Central memory CD8-positive, alpha-beta T cell (primary cell): ENCODE data around the gene HCK.

Source experiments
- ATAC-seq: fragments of 150-1000 bp; cut with Tn5 transposase; replicated peaks from 2 replicates; pipeline ENCODE4 v1.10.0; 2022; ENCODE audit warnings: mild to moderate bottlenecking, moderate FRiP score, moderate number of reproducible peaks; ENCODE audit not compliant: poor library complexity, severe bottlenecking; ENCODE audit errors: extremely low read depth
- DNase-seq, 2 donors: peaks; one replicate each; pipeline ENCODE4 v3.0.0; 2021; ENCODE audit warnings: low spot score in 2 of 2
- H3K27ac Mint-ChIP-seq: one replicate; pipeline ENCODE4 v1.8.0; 2022; ENCODE audit warnings: low read depth, mild to moderate bottlenecking, moderate library complexity, mixed read lengths
- H3K27me3 Mint-ChIP-seq: one replicate; pipeline ENCODE4 v1.8.0; 2022; ENCODE audit warnings: mixed read lengths
- H3K36me3 Mint-ChIP-seq: one replicate; pipeline ENCODE4 v1.8.0; 2022; ENCODE audit warnings: mild to moderate bottlenecking, moderate library complexity, mixed read lengths; ENCODE audit not compliant: insufficient read depth
- H3K4me1 Mint-ChIP-seq: one replicate; pipeline ENCODE4 v1.8.0; 2022; ENCODE audit warnings: mixed read lengths
- H3K4me3 Mint-ChIP-seq: one replicate; pipeline ENCODE4 v1.8.0; 2022; ENCODE audit warnings: mild to moderate bottlenecking, moderate library complexity, mixed read lengths
- H3K9me3 Mint-ChIP-seq: one replicate; pipeline ENCODE4 v1.8.0; 2022; ENCODE audit warnings: mixed read lengths

The HCK gene

DNA sequence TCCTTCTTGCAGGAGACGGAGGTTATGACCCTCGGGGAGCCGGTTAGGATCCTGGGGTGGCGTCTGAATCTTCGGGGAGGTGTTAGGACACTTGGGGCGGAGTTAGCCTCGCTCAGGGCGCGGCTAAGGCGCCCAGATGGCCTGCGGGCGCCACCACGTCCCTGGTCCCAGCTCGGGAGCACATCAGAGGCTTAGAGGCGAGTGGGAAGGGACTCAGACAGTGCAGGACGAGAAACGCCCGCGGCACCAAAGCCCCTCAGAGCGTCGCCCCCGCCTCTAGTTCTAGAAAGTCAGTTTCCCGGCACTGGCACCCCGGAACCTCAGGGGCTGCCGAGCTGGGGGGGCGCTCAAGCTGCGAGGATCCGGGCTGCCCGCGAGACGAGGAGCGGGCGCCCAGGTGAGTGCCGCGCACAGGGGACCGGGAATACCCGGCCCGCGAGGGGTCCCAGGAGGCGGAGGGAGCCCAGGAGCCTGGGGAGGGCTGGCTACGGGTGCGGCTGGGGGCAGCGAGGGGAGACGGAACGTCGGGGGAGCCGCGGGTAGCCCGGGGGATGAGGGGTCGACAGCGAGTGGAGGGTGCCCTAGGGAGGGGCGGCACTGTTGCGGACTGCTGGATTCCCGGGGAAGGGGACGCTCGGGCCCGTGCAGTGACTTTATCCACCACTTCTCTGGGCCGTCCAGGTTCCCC lies at the start of gene HCK:
TSS of gene HCK (plus strand) at position 153 of the 688 bp plus-strand sequence.
- Mint-ChIP-seq H3K9me3 (no peaks in the 10 kb centered on the region), H3K36me3 (peaks cover 3% of the 10 kb centered on the region), H3K27me3 (peaks cover 93% of the 10 kb centered on the region), H3K4me3 (peak within 1 kb of the TSS; percentile 68), H3K4me1 (peaks cover 14% of the 10 kb centered on the region), H3K27ac (peak within 1 kb of the TSS; percentile 57)
- DNase-seq (no peak), ATAC-seq (peak; percentile 49)

DNA sequence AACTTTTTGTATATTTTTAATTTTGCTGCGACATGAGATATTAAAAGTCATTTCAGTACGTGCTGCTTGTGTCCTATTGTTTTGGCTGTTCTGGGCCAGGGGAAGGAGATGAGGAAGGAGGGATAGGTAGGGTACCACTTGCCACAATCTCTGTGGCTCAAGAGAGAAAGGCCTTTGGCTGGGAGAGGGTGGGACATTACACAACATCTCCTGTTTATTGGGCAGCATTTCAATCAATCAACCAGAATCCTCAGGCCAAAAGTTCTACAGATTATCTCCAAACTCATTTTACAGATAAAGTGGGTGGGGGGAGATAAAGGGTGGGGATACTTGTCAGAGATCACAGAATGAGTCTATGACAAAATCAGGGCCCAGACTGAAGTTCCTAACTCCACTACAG lies 48.7 kb upstream of the HCK start:
- DNase-seq (no peak), ATAC-seq (no peak)
- Mint-ChIP-seq H3K27me3 (peaks cover 16% of the 10 kb centered on the region), H3K36me3 (no peaks in the 10 kb centered on the region), H3K4me3 (no peak overlapping the region), H3K27ac (no peak overlapping the region), H3K9me3 (no peaks in the 10 kb centered on the region), H3K4me1 (peaks cover 6% of the 10 kb centered on the region)

DNA sequence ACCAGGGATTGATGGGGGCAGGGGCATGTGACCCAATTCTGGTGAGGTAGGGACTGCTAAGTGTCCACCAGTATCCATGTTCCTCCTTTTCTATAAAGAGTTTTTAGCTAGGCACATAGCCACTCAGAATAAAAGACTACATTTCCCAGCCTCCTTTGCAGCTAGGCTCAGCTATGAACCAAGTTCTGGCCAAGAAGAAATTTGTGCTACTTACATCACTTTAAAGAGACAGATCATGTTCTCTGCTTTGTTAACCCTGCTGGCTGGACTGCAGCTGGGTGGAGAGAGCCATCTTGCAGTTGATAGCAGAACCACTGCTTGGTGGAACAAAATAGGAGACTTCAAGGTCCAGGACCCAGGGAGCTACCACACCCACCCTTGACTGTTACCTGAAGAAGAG lies 47.1 kb upstream of the HCK start:
- no peak for DNase-seq
- no peak for ATAC-seq
- H3K4me3 Mint-ChIP-seq, result no peak overlapping the region
- H3K27me3 Mint-ChIP-seq, result peaks cover 15% of the 10 kb centered on the region
- H3K36me3 Mint-ChIP-seq, result no peaks in the 10 kb centered on the region
- H3K27ac Mint-ChIP-seq, result no peak overlapping the region
- no peaks in the 10 kb centered on the region for H3K9me3 Mint-ChIP-seq
- peaks cover 6% of the 10 kb centered on the region for H3K4me1 Mint-ChIP-seq

DNA sequence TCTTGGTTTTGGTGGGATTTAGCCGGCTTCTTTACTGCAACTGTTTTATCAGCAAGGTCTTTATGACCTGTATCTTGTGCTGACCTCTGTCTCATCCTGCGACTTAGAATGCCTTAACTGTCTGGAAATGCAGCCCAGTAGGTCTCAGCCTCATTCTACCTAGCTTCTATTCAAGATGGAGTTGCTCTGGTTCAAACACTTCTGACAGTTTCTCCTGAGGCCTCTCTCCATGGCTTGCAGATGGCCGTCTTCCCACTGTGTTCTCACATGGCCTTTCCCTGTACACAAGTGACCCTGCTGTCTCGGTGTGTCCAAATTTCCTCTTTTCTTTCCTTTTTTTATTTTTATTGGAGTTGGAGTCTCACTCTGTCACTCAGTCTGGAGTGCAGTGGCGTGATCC lies 46.0 kb upstream of the HCK start:
- DNase-seq, result no peak

DNA sequence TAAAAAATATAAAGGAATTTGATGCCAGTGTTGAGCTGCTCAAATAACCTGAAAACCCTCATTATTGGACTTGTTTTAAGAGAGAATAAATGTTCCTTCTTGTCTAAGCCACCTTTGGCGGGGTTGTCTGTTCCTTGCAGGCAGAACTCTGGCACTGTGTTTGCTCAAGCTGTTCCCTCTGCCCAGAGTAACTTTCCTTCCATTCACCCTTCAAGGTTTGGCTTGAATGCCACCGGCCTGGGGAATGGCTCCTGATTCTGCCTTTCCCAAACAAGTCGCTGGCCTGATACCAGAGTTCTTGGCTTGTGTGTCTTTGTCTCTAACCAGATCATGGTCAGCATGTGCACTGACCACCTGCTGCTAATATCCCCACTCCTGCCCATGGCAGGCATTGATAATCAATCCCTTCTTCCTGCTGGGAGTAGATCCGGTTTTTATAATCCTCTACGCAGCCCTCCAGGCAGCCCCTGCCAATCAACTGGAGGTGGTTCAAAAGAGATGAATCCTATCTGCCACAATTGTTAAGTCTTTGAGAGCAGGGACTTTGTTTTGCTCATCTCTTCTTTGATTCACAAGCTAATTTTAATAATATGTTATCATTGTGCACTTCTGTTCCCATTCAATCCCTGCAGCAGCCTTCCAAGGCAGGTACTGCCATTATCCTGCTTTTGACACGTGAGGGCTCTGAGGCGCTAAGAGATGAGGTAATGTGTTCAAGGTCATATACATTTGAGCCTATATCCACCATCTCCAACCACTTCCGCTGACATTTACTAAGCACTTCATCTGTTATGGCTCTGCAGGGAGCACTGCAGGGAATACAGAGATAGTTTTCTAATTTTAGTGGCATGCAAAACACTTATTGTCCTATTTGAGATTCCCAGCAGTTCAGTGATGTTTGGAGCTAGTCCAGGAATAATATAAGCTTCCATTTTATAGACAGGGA lies 44.9 kb upstream of the HCK start:
- H3K36me3 Mint-ChIP-seq, result no peaks in the 10 kb centered on the region
- H3K4me3 Mint-ChIP-seq, result no peak overlapping the region
- H3K9me3 Mint-ChIP-seq, result no peaks in the 10 kb centered on the region
- peaks cover 26% of the 10 kb centered on the region for H3K27me3 Mint-ChIP-seq
- DNase-seq (no peak), ATAC-seq (no peak)
- H3K27ac Mint-ChIP-seq, result no peak overlapping the region
- peaks cover 6% of the 10 kb centered on the region for H3K4me1 Mint-ChIP-seq

More for the DNA sequence above, 46.0 kb upstream of the HCK start:
- no peak for ATAC-seq
- no peaks in the 10 kb centered on the region for H3K9me3 Mint-ChIP-seq
- H3K4me1 Mint-ChIP-seq, result peaks cover 6% of the 10 kb centered on the region
- peaks cover 26% of the 10 kb centered on the region for H3K27me3 Mint-ChIP-seq
- H3K36me3 Mint-ChIP-seq, result no peaks in the 10 kb centered on the region
- no peak overlapping the region for H3K27ac Mint-ChIP-seq
- H3K4me3 Mint-ChIP-seq, result no peak overlapping the region

DNA sequence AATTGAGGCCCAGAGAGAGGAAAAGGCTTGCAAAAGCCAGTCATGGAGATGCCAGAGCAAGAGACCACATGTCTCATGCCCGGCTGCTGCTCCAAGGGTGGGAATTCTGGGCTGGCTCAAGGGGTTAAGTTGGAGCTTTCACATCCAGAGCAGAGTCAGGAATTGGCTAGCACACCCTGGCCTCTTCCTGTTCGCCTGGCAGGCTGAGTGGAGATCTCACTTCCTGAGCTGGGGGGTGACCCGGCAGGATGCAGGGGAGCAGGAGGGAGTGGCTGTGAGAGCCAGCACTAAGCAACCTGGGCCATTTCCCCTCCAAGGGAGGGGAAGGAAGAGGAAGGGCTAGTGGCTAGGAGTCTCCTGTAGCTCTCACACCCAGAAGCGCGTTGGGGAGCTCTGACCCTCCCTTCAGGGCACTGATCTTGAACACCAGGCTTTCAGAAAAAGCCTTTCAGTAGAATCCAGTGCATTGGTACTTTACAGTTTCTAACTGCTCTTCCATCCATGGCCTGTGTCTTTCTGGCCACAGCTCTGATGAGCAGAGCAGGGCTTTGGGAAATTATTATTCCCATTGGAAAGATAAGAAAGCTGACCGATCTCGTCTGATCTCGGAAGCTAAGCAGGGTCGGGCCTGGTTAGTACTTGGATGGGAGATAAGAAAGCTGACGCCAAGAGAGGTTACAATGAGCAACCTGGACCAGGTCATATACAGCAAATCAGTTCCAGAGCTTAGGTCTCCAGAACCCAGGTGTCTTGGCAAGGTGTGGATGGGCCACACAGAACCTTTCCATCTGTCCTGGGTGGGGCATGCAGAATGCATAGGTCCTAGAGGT lies 44.0 kb upstream of the HCK start:
- H3K27me3 Mint-ChIP-seq, result peaks cover 26% of the 10 kb centered on the region
- ATAC-seq (no peak), DNase-seq (no peak)
- no peak overlapping the region for H3K4me3 Mint-ChIP-seq
- no peaks in the 10 kb centered on the region for H3K36me3 Mint-ChIP-seq
- H3K4me1 Mint-ChIP-seq, result peaks cover 6% of the 10 kb centered on the region
- H3K27ac Mint-ChIP-seq, result no peak overlapping the region
- no peaks in the 10 kb centered on the region for H3K9me3 Mint-ChIP-seq

DNA sequence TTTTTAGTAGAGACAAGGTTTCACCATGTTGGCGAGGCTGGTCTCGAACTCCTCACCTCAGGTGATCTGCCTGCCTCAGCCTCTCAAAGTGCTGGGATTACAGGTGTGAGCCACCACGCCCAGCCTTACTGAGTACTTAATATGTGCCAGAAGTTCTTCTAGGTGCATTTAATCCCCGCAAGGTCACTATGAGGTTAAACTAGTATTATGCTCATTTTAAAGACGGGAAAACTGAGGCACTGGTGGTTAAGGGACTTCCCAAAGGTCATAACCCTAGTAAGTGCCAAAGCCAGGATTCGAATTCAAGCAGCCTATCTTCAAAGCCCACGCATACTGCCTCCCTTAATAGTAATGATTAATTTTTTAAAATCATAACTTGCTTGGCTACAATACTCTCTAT lies 42.5 kb upstream of the HCK start:
- H3K27me3 Mint-ChIP-seq, result peaks cover 29% of the 10 kb centered on the region
- H3K27ac Mint-ChIP-seq, result no peak overlapping the region
- H3K4me1 Mint-ChIP-seq, result peaks cover 6% of the 10 kb centered on the region
- DNase-seq, result no peak
- H3K4me3 Mint-ChIP-seq, result no peak overlapping the region
- no peaks in the 10 kb centered on the region for H3K36me3 Mint-ChIP-seq
- H3K9me3 Mint-ChIP-seq, result no peaks in the 10 kb centered on the region
- ATAC-seq, result no peak

DNA sequence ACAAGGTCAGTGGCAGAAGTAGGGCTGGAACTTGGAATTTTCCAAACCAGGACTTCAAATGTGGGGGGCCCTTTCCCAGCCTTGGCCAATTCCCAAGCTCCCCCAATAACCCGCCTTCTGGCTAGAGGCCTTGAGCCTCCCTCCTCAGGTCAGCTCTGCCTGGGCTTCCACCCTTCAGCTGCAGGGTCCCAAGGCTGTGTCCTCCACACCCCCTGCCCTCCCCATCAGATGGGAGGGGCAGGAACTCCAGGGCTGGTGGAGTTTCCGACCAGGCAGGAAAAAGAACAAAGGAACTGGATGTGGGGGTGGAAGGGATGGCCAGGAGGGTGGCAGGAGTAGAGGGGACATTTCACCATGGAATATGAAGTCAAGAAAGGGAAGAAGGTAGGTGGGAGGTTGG lies 41.9 kb upstream of the HCK start, which contains the start of gene CCM2L:
TSS of gene CCM2L (plus strand) at position 338 of the 400 bp plus-strand sequence. CDS start at position 355, 17 bp downstream.
- Mint-ChIP-seq H3K4me1 (peaks cover 6% of the 10 kb centered on the region), H3K27ac (no peak within 1 kb of the TSS), H3K36me3 (no peaks in the 10 kb centered on the region), H3K9me3 (no peaks in the 10 kb centered on the region), H3K27me3 (peaks cover 35% of the 10 kb centered on the region), H3K4me3 (no peak within 1 kb of the TSS)
- ATAC-seq (no peak), DNase-seq (no peak)

DNA sequence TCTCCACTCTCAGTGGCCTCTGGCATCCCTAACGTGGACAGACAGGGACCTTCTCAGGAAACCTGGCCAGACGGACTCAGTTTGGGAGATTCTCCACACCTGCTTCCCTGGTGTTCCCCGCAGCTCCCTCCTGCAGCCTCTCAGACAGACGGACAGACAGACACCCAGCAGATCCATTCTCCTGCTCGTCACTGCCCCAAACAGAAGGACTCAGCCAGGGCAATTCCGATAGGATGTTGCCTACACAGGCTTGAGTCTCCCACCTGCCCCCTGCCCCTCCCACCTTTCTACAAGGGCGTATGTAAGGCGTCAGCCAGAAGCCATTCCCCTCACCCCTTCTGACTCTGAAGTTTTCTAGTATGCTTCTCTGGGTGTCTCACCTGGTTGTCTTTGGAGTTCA lies 41.4 kb upstream of the HCK start:
- H3K27me3 Mint-ChIP-seq, result peaks cover 40% of the 10 kb centered on the region
- no peaks in the 10 kb centered on the region for H3K36me3 Mint-ChIP-seq
- H3K9me3 Mint-ChIP-seq, result no peaks in the 10 kb centered on the region
- no peak overlapping the region for H3K4me3 Mint-ChIP-seq
- H3K4me1 Mint-ChIP-seq, result peaks cover 6% of the 10 kb centered on the region
- no peak overlapping the region for H3K27ac Mint-ChIP-seq
- DNase-seq (no peak), ATAC-seq (no peak)

DNA sequence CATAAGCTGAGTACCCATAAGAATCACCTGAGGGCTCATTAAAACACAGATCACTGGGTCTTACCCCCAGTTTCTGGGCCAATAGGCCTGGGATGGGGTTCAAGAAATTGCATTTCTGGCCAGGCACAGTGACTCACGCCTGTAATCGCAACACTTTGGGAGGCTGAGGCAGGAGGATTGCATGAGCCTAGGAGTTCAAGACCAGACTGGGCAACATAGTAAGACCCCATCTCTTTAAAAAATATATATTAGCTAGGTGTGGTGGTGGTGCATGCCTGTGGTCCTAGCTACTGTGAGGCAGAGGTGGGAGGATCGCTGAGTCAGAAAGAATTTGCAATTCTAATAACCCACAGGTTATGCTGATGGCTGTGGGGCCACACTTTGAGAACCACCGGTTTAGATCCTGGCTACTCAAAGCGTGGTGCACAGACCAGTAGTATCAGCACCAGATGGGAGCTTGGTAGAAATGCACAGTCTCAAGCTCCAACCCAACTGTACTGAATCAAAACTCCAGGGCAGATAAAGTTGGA lies 39.8 kb upstream of the HCK start:
- ATAC-seq (no peak), DNase-seq (no peak)
- H3K27ac Mint-ChIP-seq, result no peak overlapping the region
- no peaks in the 10 kb centered on the region for H3K9me3 Mint-ChIP-seq
- H3K4me3 Mint-ChIP-seq, result no peak overlapping the region
- H3K27me3 Mint-ChIP-seq, result peaks cover 52% of the 10 kb centered on the region
- no peaks in the 10 kb centered on the region for H3K36me3 Mint-ChIP-seq
- H3K4me1 Mint-ChIP-seq, result peaks cover 6% of the 10 kb centered on the region

DNA sequence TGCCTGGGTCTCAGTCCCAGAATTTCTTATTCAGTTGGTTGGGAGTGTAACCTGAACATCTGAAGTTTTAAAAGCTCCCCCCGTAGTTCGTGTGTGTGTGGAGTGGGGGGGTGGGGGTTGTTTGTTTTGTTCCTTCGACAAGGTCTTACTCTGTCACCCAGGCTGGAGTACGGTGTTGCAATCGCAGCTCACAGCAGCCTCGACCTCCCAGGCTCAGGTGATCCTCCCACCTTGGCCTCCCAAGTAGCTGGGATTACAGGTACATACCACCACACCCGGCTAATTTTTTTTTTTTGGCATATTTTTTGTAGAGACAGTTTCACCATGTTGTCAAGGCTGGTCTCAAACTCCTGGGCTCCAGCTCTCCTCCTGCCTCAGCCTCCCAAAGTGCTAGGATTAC lies 38.7 kb upstream of the HCK start:
- DNase-seq, result no peak
- H3K9me3 Mint-ChIP-seq, result no peaks in the 10 kb centered on the region
- H3K4me1 Mint-ChIP-seq, result peaks cover 8% of the 10 kb centered on the region
- H3K27ac Mint-ChIP-seq, result no peak overlapping the region
- H3K36me3 Mint-ChIP-seq, result peaks cover 2% of the 10 kb centered on the region
- peaks cover 55% of the 10 kb centered on the region for H3K27me3 Mint-ChIP-seq
- no peak for ATAC-seq
- no peak overlapping the region for H3K4me3 Mint-ChIP-seq

DNA sequence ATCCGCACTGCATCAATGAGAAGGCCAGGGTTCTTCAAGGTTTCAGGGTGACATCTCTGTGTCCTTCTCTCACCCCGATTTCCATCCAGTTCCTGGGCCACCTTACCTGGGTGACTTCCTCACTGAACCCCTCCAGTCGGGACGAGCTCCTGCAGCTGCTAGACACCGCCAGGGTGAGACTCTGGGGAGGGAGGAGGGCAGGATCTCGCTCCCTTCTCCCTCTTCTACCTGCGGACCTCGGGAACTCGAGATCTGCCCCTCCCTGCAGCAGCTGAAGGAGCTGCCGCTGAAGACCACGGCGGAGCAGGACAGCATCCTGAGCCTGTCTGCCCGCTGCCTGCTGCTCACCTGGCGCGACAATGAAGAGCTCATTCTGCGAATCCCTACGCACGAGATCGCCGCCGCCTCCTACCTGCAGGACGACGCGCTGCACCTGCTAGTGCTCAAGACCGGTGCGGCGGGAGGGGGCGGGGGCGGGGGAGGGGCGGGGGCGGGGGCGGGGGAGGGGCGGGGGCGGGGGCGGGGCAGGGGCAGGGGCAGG lies 34.3 kb upstream of the HCK start:
- Mint-ChIP-seq H3K27me3 (peaks cover 81% of the 10 kb centered on the region), H3K4me1 (peaks cover 24% of the 10 kb centered on the region), H3K27ac (no peak overlapping the region), H3K36me3 (peaks cover 5% of the 10 kb centered on the region), H3K9me3 (no peaks in the 10 kb centered on the region), H3K4me3 (peak overlapping the region; percentile 83)
- DNase-seq (no peak), ATAC-seq (peak; percentile 50)
